ENCODE data around the gene NRSN2. TPM values are rescaled to one million over a fixed set of nuclear protein-coding genes. Genes with fewer than 3 reads are reported as not detected.

Gene NRSN2
- total and polyA plus RNA-seq, 2 donors (not counting 3 experiments of a cell fraction or from before 2014, with no cell fraction given) = 36.9 to 64.1 TPM

GRCh38 chr20:316316-317068, 30.4 kb upstream of the NRSN2 start:
- FAIRE-seq = peak; percentile 33
- no peak overlapping the region for H3K4me3 ChIP-seq (replicated peaks in 1 of 3; ENCODE audit: insufficient read depth in 1 of 3, low read depth in 1 of 3, low read length in 3 of 3)
- H3K9me1 ChIP-seq (replicated peaks; ENCODE audit: control insufficient read depth, extremely low read depth, insufficient read depth, low read length) = no peaks in the 10 kb centered on the region
- no peak for TF ChIP-seq JUN (IDR thresholded peaks at IDR 0.05; ENCODE audit: borderline replicate concordance, insufficient read depth, insufficient read length, low read depth)
- no peak for TF ChIP-seq MYC (IDR thresholded peaks at IDR 0.05; ENCODE audit: low read depth, low read length)
- no peak for TF ChIP-seq POLR2AphosphoS5 (IDR thresholded peaks at IDR 0.05; ENCODE audit: insufficient read depth, low read depth, low read length)
- no peak for TF ChIP-seq MAX (IDR thresholded peaks at IDR 0.05; ENCODE audit: insufficient read depth, insufficient read length)
- TF ChIP-seq CTCF (IDR thresholded peaks at IDR 0.05; ENCODE audit: extremely low read depth in 1 of 2, insufficient read depth in 1 of 2, low read depth in 1 of 2, low read length in 2 of 2) = no peak
- no peak for TF ChIP-seq FOS (IDR thresholded peaks at IDR 0.05; ENCODE audit: borderline replicate concordance, insufficient read depth, low read length)
- TF ChIP-seq EZH2 (IDR thresholded peaks at IDR 0.05; ENCODE audit: borderline replicate concordance, low read depth, low read length, severe bottlenecking) = no peak
- no peak for TF ChIP-seq POLR2A (IDR thresholded peaks at IDR 0.05; ENCODE audit: low read depth, low read length)
- no peak for TF ChIP-seq GATA2 (IDR thresholded peaks at IDR 0.05; ENCODE audit: insufficient read depth, insufficient read length, low read depth, low read length)
- CTCF ChIA-PET = no interaction called here
- no peak for DNase-seq (ENCODE audit: low read depth, low spot score)
- peaks cover 13% of the 10 kb centered on the region for H3K4me1 ChIP-seq (ENCODE audit: control insufficient read depth, extremely low read depth, insufficient read depth, low read length)
- dilution Hi-C loops (cut with MboI; ENCODE audit: extremely low pct_ligation_motif_present, low sequenced_read_pairs) = no loop called here
- intact Hi-C loops (cut with micrococcal nuclease) = no loop called here
- H3K27ac ChIP-seq (ENCODE audit: insufficient read depth, low read depth, low read length) = no peak overlapping the region
- H3K36me3 ChIP-seq (ENCODE audit: control insufficient read depth in 2 of 2, extremely low read depth in 1 of 2, insufficient read depth in 2 of 2, low read length in 2 of 2) = no peaks in the 10 kb centered on the region
- no peaks in the 10 kb centered on the region for H3K79me2 ChIP-seq (ENCODE audit: control insufficient read depth, insufficient read depth, low read length)
- no peak overlapping the region for H3K4me2 ChIP-seq (ENCODE audit: insufficient read depth, low read length)
- no peaks in the 10 kb centered on the region for H4K20me1 ChIP-seq (replicated peaks; ENCODE audit: control insufficient read depth, extremely low read depth, insufficient read depth, low read length)
- no peak overlapping the region for H3K9ac ChIP-seq (replicated peaks; ENCODE audit: extremely low read depth, insufficient read depth, low read length)
- no peaks in the 10 kb centered on the region for H3K27me3 ChIP-seq (ENCODE audit: control insufficient read depth in 2 of 2, insufficient read depth in 2 of 2, low read length in 2 of 2)
- H2AFZ ChIP-seq (ENCODE audit: low read depth, low read length) = no peak overlapping the region
- no peaks in the 10 kb centered on the region for H3K9me3 ChIP-seq (replicated peaks; ENCODE audit: control insufficient read depth, insufficient read depth, low read length)
- no TSS peak for BruUV-seq (replicated peaks)
- POLR2A ChIA-PET = no interaction called here
